DLD1 (cell line): ENCODE data around the gene PRM1.
"Not testable (repeated sequence)": the region's sequence is repeated elsewhere in the genome, so short reads cannot be mapped to it uniquely, and the experiment has no call there.

ENCODE experiments used
- in situ Hi-C: cut with HindIII; loops from 2 replicates; pipeline ENCODE4 v1.10.0; 2017; ENCODE audit warnings: low sequenced_read_pairs

The PRM1 gene

GRCh38 chr16:11314309-11314894, 33.3 kb upstream of the PRM1 start:
- in situ Hi-C loops = no loop called here

- in situ Hi-C loops = no loop called here
Observed at GRCh38 chr16:11313493-11314308, 32.6 kb upstream of the PRM1 start.

GRCh38 chr16:11312718-11313492, 31.8 kb upstream of the PRM1 start:
- in situ Hi-C loops = no loop called here

- in situ Hi-C loops = no loop called here
Observed at GRCh38 chr16:11310997-11311561, 29.9 kb upstream of the PRM1 start.

- in situ Hi-C loops = no loop called here
Observed at GRCh38 chr16:11310634-11310977, 29.5 kb upstream of the PRM1 start.

GRCh38 chr16:11309895-11310633, 28.9 kb upstream of the PRM1 start:
- in situ Hi-C loops = no loop called here

DNA sequence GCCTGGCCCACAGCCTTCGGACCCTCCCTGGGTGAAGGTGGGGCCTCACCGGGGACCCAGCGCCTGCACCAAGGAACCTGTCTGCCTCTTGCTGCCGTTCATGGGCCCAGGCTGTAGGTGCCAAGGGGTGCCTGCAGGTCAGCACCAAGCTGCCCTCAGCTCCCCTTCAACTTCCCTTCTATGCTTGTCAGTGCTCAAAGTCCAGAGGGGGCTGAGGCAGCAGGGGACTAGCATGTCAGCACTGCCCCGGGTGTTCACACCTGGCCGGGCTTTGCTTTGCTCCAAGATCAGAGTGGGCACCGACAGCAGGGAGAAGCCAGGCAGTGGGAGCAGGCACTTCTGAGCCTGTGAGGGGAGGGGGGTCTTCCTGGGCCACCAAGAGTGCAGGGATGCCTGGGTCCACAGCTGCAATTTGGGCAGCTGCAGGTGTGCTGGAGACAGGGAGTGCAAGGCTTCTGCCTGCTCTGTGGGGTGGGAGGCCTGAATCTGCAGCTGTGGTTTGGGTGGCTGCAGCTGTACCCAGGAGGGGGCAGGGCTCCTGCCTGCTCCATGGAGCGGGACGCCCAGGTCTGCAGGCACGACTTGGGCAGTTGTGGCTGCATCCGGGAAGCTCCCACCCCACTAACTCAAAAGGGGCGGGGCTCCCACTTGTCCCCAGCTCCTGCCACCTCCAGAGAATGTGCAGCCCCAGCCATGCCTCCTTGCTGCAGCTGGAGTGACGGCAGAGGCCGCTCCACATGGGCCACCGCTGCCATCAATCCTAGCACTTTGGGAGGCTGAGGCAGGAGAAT, 27.6 kb upstream of the PRM1 start:
- in situ Hi-C loops = no loop called here

- in situ Hi-C loops = no loop called here
Observed at GRCh38 chr16:11307639-11308492, 26.7 kb upstream of the PRM1 start.

DNA sequence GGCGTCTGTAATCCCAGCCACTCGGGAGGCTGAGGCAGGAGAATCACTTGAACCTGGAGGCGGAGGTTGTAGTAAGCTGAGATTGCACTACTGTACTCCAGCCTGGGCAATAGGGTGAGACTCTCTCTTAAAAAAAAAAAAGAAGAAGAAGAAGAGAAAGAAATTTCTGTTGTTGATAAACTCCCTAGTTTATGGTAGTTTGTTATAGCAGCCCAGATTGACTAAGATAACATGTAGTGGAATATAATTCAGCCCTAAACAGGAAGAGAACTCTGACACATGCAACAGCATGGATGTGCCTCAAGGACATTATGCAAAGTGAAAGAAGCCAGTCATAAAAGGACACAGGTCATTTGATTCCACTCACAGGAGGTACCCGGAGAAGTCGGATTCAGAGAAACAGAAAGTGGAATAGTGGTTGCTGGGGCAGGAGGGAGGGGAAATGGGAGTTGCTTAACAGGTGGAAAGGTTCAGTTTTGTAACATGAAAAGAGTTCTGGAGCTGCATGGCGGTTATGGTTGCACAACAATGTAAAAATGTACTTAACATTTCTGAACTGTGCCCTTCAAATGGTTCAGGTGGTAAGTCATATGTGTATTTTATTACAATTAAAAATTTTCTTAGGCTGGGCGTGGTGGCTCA, 26.0 kb upstream of the PRM1 start:
- in situ Hi-C loops = no loop called here

DNA sequence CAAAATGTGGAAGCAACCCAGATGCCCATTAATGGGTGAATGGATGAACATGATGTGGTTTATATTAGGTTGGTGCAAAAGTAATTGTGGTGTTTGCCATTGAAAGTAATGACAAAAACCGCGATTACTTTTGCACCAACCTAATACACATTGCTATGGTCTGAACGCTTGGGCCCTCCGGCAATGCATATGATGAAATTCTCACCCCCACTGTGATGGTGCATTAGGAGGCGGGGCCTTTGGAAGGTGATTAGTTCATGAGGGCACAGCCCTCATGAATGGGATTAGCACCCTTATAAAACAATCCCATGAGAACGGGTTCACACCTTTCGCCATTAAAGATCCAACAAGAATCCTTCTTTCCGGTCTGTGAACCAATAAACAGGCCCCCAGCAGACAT, 25.3 kb upstream of the PRM1 start:
- in situ Hi-C loops = no loop called here

- in situ Hi-C loops = no loop called here
Observed at GRCh38 chr16:11303405-11304138, 22.4 kb upstream of the PRM1 start.

GRCh38 chr16:11302977-11303376, 21.8 kb upstream of the PRM1 start:
- in situ Hi-C loops = no loop called here

DNA sequence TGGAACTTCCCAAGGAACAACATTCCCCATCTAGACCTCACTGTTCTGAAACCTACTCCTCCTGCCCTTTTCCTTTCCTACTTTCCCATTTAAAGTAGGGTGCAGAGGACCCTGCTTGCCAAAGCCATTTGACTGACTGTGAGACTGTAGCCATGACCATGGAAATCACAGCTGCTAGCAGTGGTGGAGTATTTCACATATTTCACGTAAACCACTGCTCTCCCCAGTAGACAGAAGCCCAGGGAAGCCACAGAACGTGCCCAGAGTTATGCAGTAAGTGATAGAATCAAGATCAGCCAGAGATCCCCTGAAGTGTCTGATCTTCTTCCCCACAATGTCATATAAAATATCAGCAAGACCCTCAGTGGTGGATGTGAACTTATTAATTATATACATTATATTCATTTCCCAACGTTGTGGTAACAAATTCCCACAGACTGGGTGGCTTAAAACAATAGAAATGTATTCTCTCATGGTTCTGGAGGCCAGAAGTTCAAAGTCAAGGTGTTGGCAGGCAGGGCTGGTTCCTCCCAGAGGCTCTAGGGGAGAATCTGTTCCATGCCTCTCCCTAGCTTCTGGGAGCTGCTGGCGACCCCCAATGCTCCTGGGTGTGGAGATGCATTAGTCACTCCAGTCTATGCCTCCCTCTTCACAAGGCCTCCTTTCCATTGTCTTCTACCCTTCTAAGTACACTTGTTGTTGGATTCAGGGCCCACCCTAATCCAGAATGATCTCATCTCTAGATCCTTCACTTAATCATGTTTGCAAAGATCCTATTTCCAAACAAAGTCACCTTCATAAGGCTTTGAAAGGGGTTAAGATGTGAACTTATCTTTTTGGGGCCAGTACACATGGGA, 20.7 kb upstream of the PRM1 start:
- in situ Hi-C loops = no loop called here

DNA sequence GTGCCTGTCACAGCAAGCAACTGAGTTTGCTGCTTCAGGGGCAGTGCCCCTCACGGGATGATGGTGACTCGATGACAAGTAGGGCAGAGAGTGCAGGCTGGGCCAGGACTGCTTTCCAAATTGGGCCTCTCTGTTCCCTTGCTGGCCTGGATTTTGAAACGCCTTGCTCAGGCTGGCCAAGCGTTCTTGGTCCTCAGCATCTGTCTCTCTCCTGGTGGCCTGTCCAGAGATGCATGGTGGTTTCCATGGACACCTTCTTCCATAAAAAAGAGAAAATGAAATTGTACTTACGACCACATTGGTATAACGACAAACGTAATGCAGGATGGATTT, 19.4 kb upstream of the PRM1 start:
- in situ Hi-C loops = no loop called here

GRCh38 chr16:11299865-11300559, 18.9 kb upstream of the PRM1 start:
- in situ Hi-C loops = no loop called here

- in situ Hi-C loops = not testable (repeated sequence)
Observed at GRCh38 chr16:11298950-11299547, 17.9 kb upstream of the PRM1 start.
